HG02763 (cell line): Measurements from ENCODE around the gene FHIT.
"Not testable (repeated sequence)": the region's sequence is repeated elsewhere in the genome, so short reads cannot be mapped to it uniquely, and the experiment has no call there.

Experiments
- ATAC-seq: cut with Tn5 transposase; IDR thresholded peaks from one replicate; pipeline ENCODE4 v1.9.1; 2021; ENCODE audit warnings: mild to moderate bottlenecking, moderate library complexity; ENCODE audit not compliant: unreplicated experiment

The FHIT gene

DNA sequence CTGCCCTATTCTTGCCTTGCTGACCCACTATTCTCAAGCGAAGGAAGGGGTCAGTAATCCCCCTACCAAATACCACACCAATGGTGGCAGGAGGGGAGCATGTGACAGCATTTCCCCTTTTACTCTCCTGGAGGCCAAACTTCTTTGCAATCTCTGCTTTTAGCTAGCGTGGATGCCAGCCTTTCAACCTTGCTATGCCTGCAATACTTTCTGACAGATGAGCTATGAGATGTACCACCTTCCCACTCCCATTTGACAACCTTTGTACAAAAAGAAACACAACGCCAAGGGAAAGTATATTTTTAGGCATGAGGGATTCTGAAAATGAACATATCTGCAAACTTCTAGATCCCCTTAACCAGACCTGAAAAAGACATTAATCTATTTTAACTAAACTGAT is 302.1 kb downstream of the FHIT start:
- ATAC-seq = no peak

GRCh38 chr3:60948488-60948887 is 302.8 kb downstream of the FHIT start:
- ATAC-seq = no peak

DNA sequence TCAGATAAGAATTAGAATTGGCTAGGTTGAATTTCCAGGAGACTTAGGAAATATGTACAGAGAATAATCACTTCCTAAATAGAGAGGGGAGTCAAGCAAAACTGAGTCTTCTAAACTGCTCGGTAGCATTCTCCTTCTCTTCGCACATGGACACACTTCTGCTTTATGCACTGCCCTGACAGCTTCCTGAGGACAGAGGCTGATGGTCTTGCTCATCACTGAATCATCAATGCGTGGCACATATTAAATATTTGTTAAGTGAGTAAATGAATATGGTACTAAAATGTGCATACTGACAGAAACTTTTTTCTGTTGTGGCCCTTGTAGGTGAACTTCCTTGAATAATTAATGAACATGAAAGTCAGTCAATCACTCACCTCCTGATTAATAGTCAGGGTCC is 315.5 kb downstream of the FHIT start:
- no peak for ATAC-seq

DNA sequence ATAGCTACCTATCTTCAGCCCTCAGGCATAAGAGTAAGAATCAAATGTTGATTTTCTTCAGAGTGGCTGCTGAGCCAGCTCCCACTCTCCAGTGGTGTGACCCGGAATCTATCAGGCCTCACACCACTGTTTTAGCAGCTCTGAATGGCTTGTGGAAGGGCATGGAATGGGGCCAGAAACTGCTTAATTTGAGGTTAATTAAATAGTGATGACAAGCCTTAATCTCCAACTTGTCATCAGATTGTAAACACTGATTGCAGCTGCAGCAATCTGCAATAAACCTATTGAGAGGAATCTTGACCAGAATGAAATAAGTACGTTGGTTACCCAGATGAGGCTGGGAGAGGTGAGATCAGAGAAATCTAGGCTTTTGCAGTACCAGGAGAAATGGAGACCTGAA is 317.4 kb downstream of the FHIT start:
- no peak for ATAC-seq

GRCh38 chr3:60932643-60933042 is 318.6 kb downstream of the FHIT start:
- ATAC-seq = no peak

DNA sequence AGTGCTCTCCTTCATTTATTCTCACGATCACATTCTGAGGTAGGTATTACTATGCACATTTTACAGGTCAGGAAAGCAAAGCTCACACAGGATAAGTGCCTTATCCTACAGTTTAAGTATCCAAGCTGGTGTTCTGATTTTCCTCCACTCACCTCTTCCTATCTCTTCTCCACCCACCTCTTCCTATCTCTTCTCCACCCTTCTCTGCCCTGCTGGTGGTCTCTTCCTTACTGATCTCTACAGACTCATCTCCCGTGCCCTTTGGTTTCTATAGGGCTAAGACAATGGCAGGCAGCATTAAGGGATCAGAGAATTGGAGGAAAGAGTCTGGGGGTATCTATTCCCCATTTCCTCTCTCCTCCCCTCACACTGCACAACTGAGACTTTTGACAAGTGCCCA is 319.1 kb downstream of the FHIT start:
- no peak for ATAC-seq

DNA sequence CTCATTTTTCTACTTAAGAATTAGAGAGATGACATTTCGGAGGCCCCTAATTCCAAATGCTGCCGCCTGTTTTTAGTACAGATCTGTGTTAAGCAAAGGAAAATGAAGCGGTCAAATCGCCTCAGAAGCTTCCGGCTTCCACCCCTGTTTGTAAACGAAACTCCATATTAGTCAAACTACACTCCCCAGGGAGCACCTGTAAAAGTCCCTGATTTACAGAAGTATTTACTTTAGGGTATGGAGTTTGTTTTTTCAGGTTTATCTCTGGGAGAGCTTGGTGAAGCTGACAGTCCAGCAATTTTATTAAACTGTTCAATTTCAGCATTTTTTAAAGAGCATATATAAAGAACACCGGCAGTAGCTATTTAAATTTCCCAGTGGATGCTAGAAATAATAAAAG is 319.8 kb downstream of the FHIT start:
- ATAC-seq = no peak

DNA sequence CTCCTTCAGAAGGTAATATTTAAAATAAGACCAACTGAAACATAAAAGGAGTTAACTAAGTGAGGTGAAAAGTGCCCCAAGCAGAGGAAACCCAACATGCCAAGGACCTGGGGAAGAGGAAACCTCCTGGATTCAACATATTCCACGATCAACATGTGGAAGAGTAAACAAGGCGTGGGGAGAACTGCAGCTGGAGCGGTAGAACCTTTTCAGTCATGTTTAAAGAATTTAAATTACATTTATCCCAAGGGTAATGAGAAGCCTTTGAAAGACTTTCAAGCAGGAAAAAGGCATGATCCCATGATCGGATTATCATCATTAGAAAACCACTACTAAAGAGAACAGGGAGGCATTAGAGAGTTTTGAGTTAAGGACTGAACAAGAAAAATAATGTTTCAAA is 330.7 kb downstream of the FHIT start:
- ATAC-seq = no peak

GRCh38 chr3:60919296-60919695 is 332.0 kb downstream of the FHIT start:
- ATAC-seq = no peak

- no peak for ATAC-seq
These were observed 334.1 kb downstream of the FHIT start for GRCh38 chr3:60917141-60917540.

DNA sequence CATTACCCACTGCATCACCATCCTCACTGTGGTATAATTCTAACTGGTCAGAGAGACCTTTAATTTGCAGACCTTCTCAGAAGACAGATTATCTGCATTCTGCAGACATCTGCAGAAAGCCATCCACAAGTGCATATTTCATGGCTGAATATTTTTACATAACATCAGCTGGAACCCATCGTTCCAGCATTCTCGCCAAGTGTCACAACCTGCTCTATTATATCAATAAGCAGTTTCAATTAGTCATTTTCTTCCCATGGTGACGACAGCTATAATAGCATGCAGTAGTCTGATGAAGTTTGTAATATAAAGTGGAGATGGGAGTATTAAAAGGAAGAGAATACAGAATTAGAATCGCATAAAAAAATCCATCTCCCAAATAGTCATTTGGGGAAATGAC is 334.7 kb downstream of the FHIT start:
- no peak for ATAC-seq

DNA sequence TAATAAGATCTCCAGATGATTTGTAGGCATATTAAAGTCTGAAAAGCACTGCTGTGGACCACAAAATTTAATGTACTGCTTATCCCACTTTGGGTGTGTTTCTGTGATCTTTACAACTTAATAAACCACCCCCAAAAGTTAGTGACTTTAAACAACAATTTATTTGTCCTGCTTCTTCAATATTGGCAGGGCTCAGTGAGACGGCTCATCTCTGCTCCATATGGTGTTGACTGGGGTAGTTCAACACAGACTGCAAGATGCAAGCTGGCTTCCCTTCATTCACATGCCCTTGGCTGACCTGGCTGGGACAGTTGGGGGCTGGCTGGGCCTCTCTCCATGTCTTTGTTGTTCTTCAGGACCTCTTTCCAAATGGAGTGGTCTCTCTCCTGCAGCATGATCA is 337.8 kb downstream of the FHIT start:
- no peak for ATAC-seq

DNA sequence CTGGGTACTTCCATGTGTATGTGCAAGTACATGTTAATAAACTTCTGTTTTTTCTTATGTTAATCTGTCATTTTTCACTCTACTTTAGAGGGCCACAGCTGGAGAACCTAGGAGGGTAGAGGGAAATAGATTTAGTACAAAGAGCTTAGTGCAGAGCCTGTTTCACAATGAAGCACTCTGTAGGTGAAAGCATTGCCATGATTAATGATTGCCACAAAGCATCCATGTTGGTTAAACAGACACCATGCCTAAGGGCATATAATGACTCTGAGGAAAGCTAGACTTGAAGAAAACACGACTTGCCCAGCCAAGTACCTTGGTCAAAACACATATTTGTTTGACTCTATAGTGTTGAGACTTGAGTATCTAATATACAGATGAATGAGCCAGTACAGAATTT is 338.4 kb downstream of the FHIT start:
- ATAC-seq = no peak

DNA sequence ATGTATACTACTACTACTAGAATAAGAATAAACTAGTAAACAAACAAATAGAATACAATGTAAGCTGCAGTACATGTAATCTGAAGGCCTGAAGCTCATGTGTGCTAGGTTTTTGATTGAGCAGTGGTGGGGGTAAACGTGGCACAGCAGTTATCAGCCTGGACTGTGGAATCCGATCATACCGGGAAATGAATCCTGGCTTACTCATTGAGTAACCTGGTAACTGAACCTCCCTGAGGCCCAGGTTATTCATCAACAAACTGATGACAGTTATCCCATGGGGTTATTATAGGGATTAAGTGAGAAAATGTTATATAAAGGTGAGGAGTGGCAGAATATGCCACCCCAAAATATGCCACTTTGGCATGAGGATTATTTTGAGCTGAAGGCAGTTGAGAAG is 339.1 kb downstream of the FHIT start:
- no peak for ATAC-seq

DNA sequence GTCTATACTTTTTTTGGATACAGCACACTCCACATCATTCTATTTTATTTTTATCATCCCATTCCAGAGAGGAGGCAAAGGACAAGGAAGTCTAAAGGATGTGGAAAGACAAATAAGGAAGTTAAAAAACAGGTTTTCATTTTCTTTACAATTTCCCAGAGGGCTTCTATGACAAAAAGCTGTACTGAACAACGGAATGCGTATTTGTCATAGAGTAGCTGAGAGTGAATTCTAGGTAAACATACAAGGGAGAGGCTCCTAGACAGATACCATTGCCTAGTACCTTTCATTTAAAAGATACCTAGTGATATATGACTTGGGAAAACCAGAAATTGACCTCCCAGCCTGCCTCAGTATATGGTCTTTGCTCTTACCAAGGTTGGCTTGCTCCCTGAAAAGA is 341.7 kb downstream of the FHIT start:
- no peak for ATAC-seq

DNA sequence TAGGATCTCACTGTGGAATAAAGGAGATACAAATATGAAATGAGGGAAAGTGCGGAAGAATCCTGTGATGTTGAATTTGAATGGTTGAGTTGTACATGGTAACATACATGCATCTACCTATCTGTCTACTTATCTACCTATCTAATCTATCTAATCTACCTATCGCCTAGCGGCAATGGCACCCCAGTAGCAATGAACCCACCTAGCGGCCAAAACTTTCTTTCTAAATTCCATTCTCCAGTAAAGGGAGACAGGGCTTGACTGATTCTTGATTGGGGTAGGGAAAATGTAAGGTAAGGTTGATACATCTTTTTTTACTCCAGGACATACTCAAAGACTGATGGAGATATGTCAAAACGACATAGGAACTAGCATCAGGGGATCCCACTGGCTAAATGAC is 345.0 kb downstream of the FHIT start:
- ATAC-seq = no peak

- no peak for ATAC-seq
These were observed 352.9 kb downstream of the FHIT start for GRCh38 chr3:60898321-60898720.

GRCh38 chr3:60893946-60894345 is 357.3 kb downstream of the FHIT start:
- no peak for ATAC-seq

- ATAC-seq = no peak
These were observed 361.0 kb downstream of the FHIT start for GRCh38 chr3:60890226-60890625.

GRCh38 chr3:60888952-60889351 is 362.3 kb downstream of the FHIT start:
- not testable (repeated sequence) for ATAC-seq

GRCh38 chr3:60887574-60887973 is 363.7 kb downstream of the FHIT start:
- ATAC-seq = no peak

GRCh38 chr3:60886518-60886917 is 364.7 kb downstream of the FHIT start:
- no peak for ATAC-seq

DNA sequence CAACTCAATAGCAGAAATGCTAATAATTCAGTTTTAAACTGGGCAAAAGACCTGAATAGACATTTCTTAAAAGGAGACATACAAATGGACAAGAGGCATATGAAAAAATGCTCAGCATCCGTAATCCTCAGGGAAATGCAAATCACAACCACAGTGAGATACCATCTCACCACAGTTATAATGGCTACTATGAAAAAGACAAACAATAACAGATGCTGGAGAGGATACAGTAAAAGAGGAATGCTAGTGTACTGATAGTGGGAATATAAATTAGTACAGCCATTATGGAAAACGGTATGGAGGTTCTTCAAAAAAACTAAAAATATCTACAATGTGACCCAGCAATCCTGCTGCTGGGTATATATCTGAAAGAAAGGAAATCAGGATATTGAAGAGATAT is 367.2 kb downstream of the FHIT start:
- no peak for ATAC-seq

GRCh38 chr3:60877188-60877587 is 374.1 kb downstream of the FHIT start:
- ATAC-seq = no peak
